Stomach (tissue), 9 donors: ENCODE results near the gene AMPD3. TPM values are rescaled to one million over a fixed set of nuclear protein-coding genes. Genes with fewer than 3 reads are reported as not detected.
"Not testable (repeated sequence)": the region's sequence is repeated elsewhere in the genome, so short reads cannot be mapped to it uniquely, and the experiment has no call there.

Source experiments
- DNase-seq, 2 donors: peaks; one replicate each; pipeline versions ENCODE4 v3.0.0 to v3.0.0-alpha.2; 2013 to 2019
- H3K27ac ChIP-seq, 5 donors: fragments of 200-600 bp in 4 of 5; sonication (generic) in 4 of 5; one replicate each; pipeline ENCODE4 v1.5.1; 2013 to 2019; ENCODE audit warnings: mild to moderate bottlenecking in 1 of 5, moderate library complexity in 1 of 5
- H3K27me3 ChIP-seq, 3 donors: fragments of 200-600 bp; sonication (generic); one replicate each; pipeline ENCODE4 v1.5.1; 2017 to 2019; ENCODE audit warnings: mixed run types in 1 of 3
- H3K36me3 ChIP-seq, 4 donors: fragments of 200-600 bp; sonication (generic); 1 replicate in 3 of 4; 2 replicates in 1 of 4; pipeline ENCODE4 v1.5.1; 2016 to 2019
- H3K4me1 ChIP-seq, 4 donors: fragments of 200-600 bp; sonication (generic); one replicate each; pipeline ENCODE4 v1.5.1; 2016 to 2019
- H3K4me3 ChIP-seq, 4 donors: fragments of 200-600 bp; sonication (generic) in 3 of 4; one replicate each; pipeline ENCODE4 v1.5.1; 2016 to 2019; ENCODE audit warnings: mild to moderate bottlenecking in 1 of 4
- H3K9me3 ChIP-seq, 4 donors: fragments of 200-600 bp; sonication (generic); one replicate each; pipeline ENCODE4 v1.5.1; 2016 to 2019
- EP300 ChIP-seq: sonication (generic); formaldehyde crosslinking; IDR thresholded peaks from one replicate; pipeline ENCODE4 v1.6.1; 2017; ENCODE audit warnings: antibody characterized with exemption
- POLR2A ChIP-seq, 4 donors: fragments of 450-650 bp; IDR thresholded peaks; one replicate each; pipeline ENCODE4 v1.6.1; 2016; ENCODE audit warnings: antibody characterized with exemption in 4 of 4, control low read depth in 2 of 4, mild to moderate bottlenecking in 1 of 4, moderate library complexity in 1 of 4
- POLR2AphosphoS5 ChIP-seq, 3 donors: sonication (generic); formaldehyde crosslinking; IDR thresholded peaks; one replicate each; pipeline ENCODE4 v1.6.1; 2016; ENCODE audit warnings: antibody characterized with exemption in 3 of 3
- WGBS, 5 donors: extraction: QIAGEN DNeasy Blood & Tissue Kit in 3 of 5; methylation state at CpG; one replicate each; pipeline versions ENCODE4 v1.1.5 to v1.1.7; 2013 to 2018; 5-methylcytosine and 5-hydroxymethylcytosine counted together
- intact Hi-C: fragments of 100-400 bp; cut with DNase I; formaldehyde crosslinking; loops from one replicate; pipeline ENCODE4 v1.15.1; 2023; ENCODE audit warnings: low total_unique reads
- polyA plus RNA-seq, 3 donors: library from polyadenylated mRNA; stranded (reverse); fragments of 200-250 nt; gene quantifications; one replicate each; pipeline ENCODE4 v1.2.3, GENCODE V29; 2013
- total RNA-seq, 5 donors: library from RNA; depleted of rRNA; stranded (reverse); fragments of >200 nt; gene quantifications; one replicate each; pipeline versions ENCODE4 v1.1.0 to v1.2.3, GENCODE V29; 2014 to 2016
- TF ChIP-seq, protein P1 (sequence below), 7 experiments: fragments of 450-650 bp in 4 of 7; fragments of 200-600 bp in 3 of 7; sonication (generic) in 3 of 7; IDR thresholded peaks; one replicate each; pipeline ENCODE4 v1.5.1; 2016 to 2019; ENCODE audit warnings: antibody characterized with exemption in 7 of 7, control low read depth in 2 of 7, mild to moderate bottlenecking in 1 of 7
- donor health status: healthy with polysubstance abuse.
- donor health status: Bipolar disorder and iron deficiency.
- donor health status: healthy.

AMPD3 gene
- total and polyA plus RNA-seq, 8 donors = 4.1 to 20.4 (median 8.5) TPM

DNA sequence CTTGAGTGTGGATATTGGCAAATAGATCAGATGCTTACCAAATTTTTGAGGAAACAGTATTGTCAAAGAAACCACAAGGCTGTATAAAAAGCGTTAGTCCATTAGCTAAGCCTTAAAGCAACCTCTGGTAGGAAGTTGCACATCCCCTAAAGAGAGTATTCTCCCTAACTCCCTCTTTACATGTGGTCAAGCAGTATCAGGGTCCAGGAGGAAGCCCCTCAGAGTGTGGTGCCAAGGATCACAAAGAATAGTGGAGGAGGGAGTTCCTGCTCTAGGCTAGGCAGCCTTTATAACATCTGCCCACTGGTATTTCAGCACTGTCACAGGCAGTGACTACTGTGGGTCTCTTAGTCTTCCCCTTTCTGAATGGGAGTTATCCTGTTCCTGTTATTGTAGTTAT, 18.8 kb upstream of the AMPD3 start:
- intact Hi-C loops = no loop called here
- H3K4me3 ChIP-seq = no peak overlapping the region
- TF ChIP-seq, protein P1, sequence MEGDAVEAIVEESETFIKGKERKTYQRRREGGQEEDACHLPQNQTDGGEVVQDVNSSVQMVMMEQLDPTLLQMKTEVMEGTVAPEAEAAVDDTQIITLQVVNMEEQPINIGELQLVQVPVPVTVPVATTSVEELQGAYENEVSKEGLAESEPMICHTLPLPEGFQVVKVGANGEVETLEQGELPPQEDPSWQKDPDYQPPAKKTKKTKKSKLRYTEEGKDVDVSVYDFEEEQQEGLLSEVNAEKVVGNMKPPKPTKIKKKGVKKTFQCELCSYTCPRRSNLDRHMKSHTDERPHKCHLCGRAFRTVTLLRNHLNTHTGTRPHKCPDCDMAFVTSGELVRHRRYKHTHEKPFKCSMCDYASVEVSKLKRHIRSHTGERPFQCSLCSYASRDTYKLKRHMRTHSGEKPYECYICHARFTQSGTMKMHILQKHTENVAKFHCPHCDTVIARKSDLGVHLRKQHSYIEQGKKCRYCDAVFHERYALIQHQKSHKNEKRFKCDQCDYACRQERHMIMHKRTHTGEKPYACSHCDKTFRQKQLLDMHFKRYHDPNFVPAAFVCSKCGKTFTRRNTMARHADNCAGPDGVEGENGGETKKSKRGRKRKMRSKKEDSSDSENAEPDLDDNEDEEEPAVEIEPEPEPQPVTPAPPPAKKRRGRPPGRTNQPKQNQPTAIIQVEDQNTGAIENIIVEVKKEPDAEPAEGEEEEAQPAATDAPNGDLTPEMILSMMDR (IDR thresholded peaks at IDR 0.05) = no peak
- no peak for TF ChIP-seq POLR2AphosphoS5 (IDR thresholded peaks at IDR 0.05)
- TF ChIP-seq EP300 = no peak
- no peak for TF ChIP-seq POLR2A (IDR thresholded peaks at IDR 0.05)
- no peaks in the 10 kb centered on the region for H3K27me3 ChIP-seq
- no peak for DNase-seq
- 52 to 81% (median 70%) methylated on average over 1 of the region's 1 CpG for WGBS, 5 donors
- no peaks in the 10 kb centered on the region for H3K9me3 ChIP-seq
- no peaks in the 10 kb centered on the region for H3K36me3 ChIP-seq
- no peak overlapping the region for H3K27ac ChIP-seq
- H3K4me1 ChIP-seq = no peaks in the 10 kb centered on the region

DNA sequence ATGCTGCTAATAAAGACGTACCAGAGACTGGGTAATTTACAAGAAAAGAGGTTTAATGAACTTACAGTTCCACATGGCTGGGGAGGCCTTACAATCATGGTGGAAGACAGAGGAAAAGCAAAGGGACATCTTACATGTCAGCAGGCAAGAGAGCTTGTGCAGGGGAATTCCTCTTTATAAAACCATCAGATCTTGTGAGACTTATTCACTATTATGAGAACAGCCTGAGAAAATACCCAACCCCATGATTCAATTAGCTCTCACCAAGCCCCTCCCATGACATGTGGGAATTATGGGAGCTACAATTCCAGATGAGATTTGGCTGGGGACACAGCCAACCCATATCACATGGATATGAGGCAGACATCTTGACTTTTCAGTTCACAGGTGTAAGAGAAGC, 18.4 kb upstream of the AMPD3 start:
- H3K4me1 ChIP-seq, H3K4me3 ChIP-seq, DNase-seq, H3K27ac ChIP-seq, intact Hi-C loops, H3K36me3 ChIP-seq, H3K9me3 ChIP-seq, H3K27me3 ChIP-seq: not testable (repeated sequence)
- 75 to 85% (median 79%) methylated on average over 1 of the region's 1 CpG for WGBS, 5 donors

DNA sequence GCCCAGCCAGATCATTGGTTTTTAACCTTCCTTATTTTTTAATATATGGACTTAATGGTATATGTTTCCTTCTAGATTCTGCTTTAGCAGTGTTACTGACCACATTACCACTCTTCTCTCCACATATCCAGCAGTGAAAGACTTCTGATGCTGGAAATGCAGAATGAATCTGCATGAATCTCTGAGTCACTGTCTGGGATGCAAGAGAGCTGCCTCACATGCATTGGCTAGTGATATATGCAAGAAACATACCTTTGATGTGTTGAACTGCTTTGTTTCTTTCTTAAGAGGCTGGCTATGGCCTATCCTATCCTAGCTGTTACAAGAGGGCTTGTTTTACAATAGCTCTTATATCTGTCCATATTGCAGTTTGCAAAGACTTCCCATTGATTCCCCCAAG, 16.6 kb upstream of the AMPD3 start:
- H3K4me1 ChIP-seq = no peaks in the 10 kb centered on the region
- no peak overlapping the region for H3K4me3 ChIP-seq
- no peaks in the 10 kb centered on the region for H3K27me3 ChIP-seq
- no peaks in the 10 kb centered on the region for H3K9me3 ChIP-seq
- TF ChIP-seq, protein P1 (IDR thresholded peaks at IDR 0.05) = no peak
- TF ChIP-seq EP300 (no peak), POLR2AphosphoS5 (IDR thresholded peaks at IDR 0.05) (no peak), POLR2A (IDR thresholded peaks at IDR 0.05) (no peak)
- DNase-seq = no peak
- H3K36me3 ChIP-seq = no peaks in the 10 kb centered on the region
- H3K27ac ChIP-seq = no peak overlapping the region
- intact Hi-C loops = no loop called here

DNA sequence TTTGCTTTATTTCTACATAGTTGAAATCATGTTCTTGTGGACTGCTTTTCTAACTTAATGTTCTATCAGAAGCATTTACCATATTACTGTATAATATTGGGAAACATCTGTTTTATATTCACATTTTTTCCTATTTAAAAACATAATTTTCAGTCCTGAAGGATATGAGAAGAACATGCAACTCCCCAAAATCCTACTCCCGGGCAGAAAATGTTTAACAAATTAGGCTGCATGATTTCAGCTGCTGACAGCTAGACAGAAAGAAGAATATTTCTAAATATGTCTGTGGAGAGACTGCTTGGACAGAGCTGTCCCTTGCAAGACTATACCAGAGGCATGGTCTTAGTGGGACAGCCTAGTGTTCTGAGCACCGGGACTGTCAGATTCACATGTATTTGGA, 15.7 kb upstream of the AMPD3 start:
- Histone ChIP-seq H3K27ac (no peak overlapping the region), H3K36me3 (no peaks in the 10 kb centered on the region), H3K27me3 (no peaks in the 10 kb centered on the region), H3K4me3 (no peak overlapping the region), H3K4me1 (no peaks in the 10 kb centered on the region), H3K9me3 (no peaks in the 10 kb centered on the region)
- intact Hi-C loops = no loop called here
- WGBS, 5 donors = 74 to 96% (median 94%) methylated on average over 2 of the region's 2 CpGs
- no peak for TF ChIP-seq POLR2AphosphoS5 (IDR thresholded peaks at IDR 0.05)
- TF ChIP-seq, protein P1 (IDR thresholded peaks at IDR 0.05) = no peak
- no peak for TF ChIP-seq EP300
- TF ChIP-seq POLR2A (IDR thresholded peaks at IDR 0.05) = no peak
- no peak for DNase-seq

DNA sequence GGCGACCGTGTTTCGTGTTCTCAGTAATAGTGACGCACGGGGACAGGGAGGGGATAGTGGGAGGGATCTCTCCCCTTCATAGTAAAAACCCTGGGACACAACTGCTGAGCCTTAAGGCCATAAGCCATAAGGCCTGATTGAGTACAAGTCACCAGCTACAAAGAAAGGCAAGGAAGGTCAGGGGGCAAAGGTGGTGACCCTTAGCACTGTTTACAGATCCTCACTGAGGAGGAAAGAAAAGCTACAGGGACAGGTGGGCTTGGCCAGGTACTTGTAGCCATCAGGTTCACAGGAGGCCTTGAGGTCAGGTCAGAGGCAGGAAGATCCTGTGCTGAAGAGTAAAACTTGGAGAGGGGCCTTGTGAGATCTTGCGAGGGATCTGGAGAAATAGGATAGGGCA, 15.1 kb upstream of the AMPD3 start:
- Histone ChIP-seq H3K9me3 (no peaks in the 10 kb centered on the region), H3K4me3 (no peak overlapping the region), H3K27ac (no peak overlapping the region), H3K4me1 (no peaks in the 10 kb centered on the region), H3K27me3 (no peaks in the 10 kb centered on the region), H3K36me3 (no peaks in the 10 kb centered on the region)
- intact Hi-C loops = no loop called here
- no peak for DNase-seq
- WGBS, 5 donors = 75 to 95% (median 89%) methylated on average over 6 of the region's 6 CpGs
- no peak for TF ChIP-seq EP300
- TF ChIP-seq, protein P1 (IDR thresholded peaks at IDR 0.05) = no peak
- TF ChIP-seq POLR2A (IDR thresholded peaks at IDR 0.05) = no peak
- TF ChIP-seq POLR2AphosphoS5 (IDR thresholded peaks at IDR 0.05) = no peak
